H9 (cell line): ENCODE results near the gene COMP. TPM values are rescaled to one million over a fixed set of nuclear protein-coding genes. Genes with fewer than 3 reads are reported as not detected.

Source experiments
- DNase-seq: peaks from one replicate; pipeline ENCODE4 v3.0.0-alpha.2; 2017
- H2AFZ ChIP-seq: one replicate; pipeline ENCODE4 v1.6.1; 2013; ENCODE audit warnings: mild to moderate bottlenecking, low read length, control low read depth, moderate library complexity
- H2AK5ac ChIP-seq: 2 replicates; pipeline ENCODE4 v1.6.1; 2013; ENCODE audit warnings: low read length, control low read depth, mixed read lengths; ENCODE audit not compliant: insufficient read length
- H2BK120ac ChIP-seq: one replicate; pipeline ENCODE4 v1.6.1; 2013; ENCODE audit warnings: low read depth, mild to moderate bottlenecking, low read length, control low read depth, inconsistent platforms; ENCODE audit not compliant: poor library complexity, severe bottlenecking
- H2BK12ac ChIP-seq: 2 replicates; pipeline ENCODE4 v1.6.1; 2013; ENCODE audit warnings: low read length, control low read depth, mixed read lengths, low read depth; ENCODE audit not compliant: insufficient read length
- H2BK15ac ChIP-seq: 2 replicates; pipeline ENCODE4 v1.6.1; 2013; ENCODE audit warnings: low read depth, low read length, control low read depth
- H2BK20ac ChIP-seq: one replicate; pipeline ENCODE4 v1.6.1; 2013; ENCODE audit warnings: low read depth, mild to moderate bottlenecking, low read length, control low read depth, inconsistent platforms; ENCODE audit not compliant: poor library complexity, severe bottlenecking
- H2BK5ac ChIP-seq: 2 replicates; pipeline ENCODE4 v1.6.1; 2013; ENCODE audit warnings: low read length, control low read depth, mixed read lengths; ENCODE audit not compliant: insufficient read length
- H3K14ac ChIP-seq: 2 replicates; pipeline ENCODE4 v1.6.1; 2013; ENCODE audit warnings: low read length, control low read depth; ENCODE audit not compliant: insufficient read depth
- H3K18ac ChIP-seq: 2 replicates; pipeline ENCODE4 v1.6.1; 2013; ENCODE audit warnings: low read depth, mild to moderate bottlenecking, mixed read lengths, low read length, control low read depth; ENCODE audit not compliant: insufficient read length
- H3K23ac ChIP-seq: 2 replicates; pipeline ENCODE4 v1.6.1; 2013; ENCODE audit warnings: low read length, control low read depth, mixed read lengths, low read depth; ENCODE audit not compliant: insufficient read length
- H3K23me2 ChIP-seq: 2 replicates; pipeline ENCODE4 v1.6.1; 2013; ENCODE audit warnings: low read depth, mild to moderate bottlenecking, mixed read lengths, low read length, control low read depth; ENCODE audit not compliant: insufficient read length, poor library complexity, severe bottlenecking
- H3K27ac ChIP-seq: 2 replicates; pipeline ENCODE4 v1.5.1; 2013; ENCODE audit warnings: low read length, control low read depth, mixed read lengths, low read depth; ENCODE audit not compliant: insufficient read length
- H3K27me3 ChIP-seq: 2 replicates; pipeline ENCODE4 v1.6.1; 2013; ENCODE audit warnings: low read length, control low read depth, inconsistent platforms; ENCODE audit not compliant: insufficient read depth
- H3K4ac ChIP-seq: 2 replicates; pipeline ENCODE4 v1.6.1; 2013; ENCODE audit warnings: low read depth, mild to moderate bottlenecking, control low read depth, inconsistent platforms, low read length, moderate library complexity
- H3K4me1 ChIP-seq: 2 replicates; pipeline ENCODE4 v1.6.1; 2013; ENCODE audit warnings: low read length, control low read depth, inconsistent platforms; ENCODE audit not compliant: insufficient read depth
- H3K4me2 ChIP-seq: 2 replicates; pipeline ENCODE4 v1.6.1; 2013; ENCODE audit warnings: low read length, control low read depth, mixed read lengths; ENCODE audit not compliant: insufficient read length, insufficient read depth
- H3K56ac ChIP-seq: 2 replicates; pipeline ENCODE4 v1.6.1; 2013; ENCODE audit warnings: low read depth, mild to moderate bottlenecking, mixed read lengths, low read length, control low read depth; ENCODE audit not compliant: insufficient read length
- H3K79me1 ChIP-seq: 2 replicates; pipeline ENCODE4 v1.6.1; 2013; ENCODE audit warnings: low read depth, mild to moderate bottlenecking, moderate library complexity, low read length, control low read depth, inconsistent platforms; ENCODE audit not compliant: insufficient read depth, poor library complexity, severe bottlenecking
- H3K79me2 ChIP-seq: 2 replicates; pipeline ENCODE4 v1.6.1; 2013; ENCODE audit warnings: low read length, control low read depth, inconsistent platforms; ENCODE audit not compliant: insufficient read depth
- H3K9ac ChIP-seq: 2 replicates; pipeline ENCODE4 v1.6.1; 2013; ENCODE audit warnings: low read length, control low read depth, mixed read lengths; ENCODE audit not compliant: insufficient read length; ENCODE audit errors: extremely low read depth
- H3K9me3 ChIP-seq: one replicate; pipeline ENCODE4 v1.6.1; 2013; ENCODE audit warnings: low read depth, low read length, inconsistent platforms; ENCODE audit not compliant: control insufficient read depth
- H3T11ph ChIP-seq: one replicate; pipeline ENCODE4 v1.6.1; 2013; ENCODE audit warnings: mild to moderate bottlenecking, low read length, control low read depth, inconsistent platforms
- H4K20me1 ChIP-seq: one replicate; pipeline ENCODE4 v1.6.1; 2013; ENCODE audit not compliant: control insufficient read depth, insufficient read length, insufficient read depth
- H4K5ac ChIP-seq: 2 replicates; pipeline ENCODE4 v1.6.1; 2013; ENCODE audit warnings: low read depth, mild to moderate bottlenecking, mixed read lengths, low read length, control low read depth; ENCODE audit not compliant: insufficient read length
- H4K8ac ChIP-seq: replicated peaks from 2 replicates; pipeline ENCODE4 v1.6.1; 2013; ENCODE audit warnings: low read length, control low read depth, mixed read lengths, low read depth; ENCODE audit not compliant: insufficient read length
- H4K91ac ChIP-seq: 2 replicates; pipeline ENCODE4 v1.6.1; 2013; ENCODE audit warnings: low read depth, mild to moderate bottlenecking, moderate library complexity, mixed read lengths, low read length, control low read depth; ENCODE audit not compliant: insufficient read length
- H3K27ac Mint-ChIP-seq, 3 experiments: 2 replicates in 2 of 3; 3 replicates in 1 of 3; pipeline ENCODE4 v1.8.0; 2020 to 2021; ENCODE audit warnings: mixed read lengths in 3 of 3, mild to moderate bottlenecking in 1 of 3, moderate library complexity in 1 of 3
- H3K27me3 Mint-ChIP-seq: 2 replicates; pipeline ENCODE4 v1.8.0; 2021; ENCODE audit warnings: low read depth, mild to moderate bottlenecking, moderate library complexity, mixed read lengths
- H3K36me3 Mint-ChIP-seq, 3 experiments: 2 replicates in 2 of 3; 3 replicates in 1 of 3; pipeline ENCODE4 v1.8.0; 2020 to 2021; ENCODE audit warnings: low read depth in 3 of 3, mixed read lengths in 3 of 3; ENCODE audit not compliant: insufficient read depth in 1 of 3
- H3K4me1 Mint-ChIP-seq, 2 experiments: 2 replicates each; pipeline ENCODE4 v1.8.0; 2020; ENCODE audit warnings: mixed read lengths in 2 of 2
- H3K4me3 Mint-ChIP-seq, 2 experiments: 2 replicates in 1 of 2; 3 replicates in 1 of 2; pipeline ENCODE4 v1.8.0; 2020 to 2021; ENCODE audit warnings: mild to moderate bottlenecking in 2 of 2, mixed read lengths in 2 of 2, moderate library complexity in 1 of 2
- H3K9me3 Mint-ChIP-seq, 2 experiments: 2 replicates in 1 of 2; 3 replicates in 1 of 2; pipeline ENCODE4 v1.8.0; 2020; ENCODE audit warnings: mild to moderate bottlenecking in 2 of 2, mixed read lengths in 2 of 2, moderate library complexity in 1 of 2
- CTCF ChIP-seq: fragments of 200-600 bp; sonication (generic); conservative IDR thresholded peaks from 3 replicates; pipeline ENCODE4 v1.8.0; 2021; ENCODE audit warnings: antibody characterized with exemption, mild to moderate bottlenecking
- WGBS: extraction: QIAGEN DNeasy Blood & Tissue Kit; methylation state at CpG from one replicate; pipeline ENCODE4 v1.1.7; 2013; ENCODE audit warnings: missing lambda C conversion rate, low lambda C conversion rate, mixed read lengths; ENCODE audit not compliant: insufficient read length; ENCODE audit errors: extremely low coverage; 5-methylcytosine and 5-hydroxymethylcytosine counted together
- total RNA-seq: library from RNA; stranded (reverse); gene quantifications from 2 replicates; pipeline ENCODE4 v1.2.1, GENCODE V29; 2021

The COMP gene
- total RNA-seq, 1 experiment from 2014 or later: 0.15 TPM

- H3K4me3 Mint-ChIP-seq: no peak overlapping the region
- Histone ChIP-seq H2BK15ac (no peak overlapping the region), H2BK20ac (no peak overlapping the region), H3K79me1 (no peaks in the 10 kb centered on the region), H3K27ac (no peak overlapping the region), H3K9me3 (no peaks in the 10 kb centered on the region), H3K4me1 (no peaks in the 10 kb centered on the region), H2AFZ (no peak overlapping the region), H3K56ac (no peak overlapping the region), H3K9ac (no peak overlapping the region), H3K4ac (no peak overlapping the region), H3K23ac (no peak overlapping the region), H4K8ac (no peak overlapping the region), H4K20me1 (no peaks in the 10 kb centered on the region), H2BK120ac (no peak overlapping the region), H3K79me2 (no peaks in the 10 kb centered on the region), H4K5ac (no peak overlapping the region), H2BK5ac (no peak overlapping the region), H2BK12ac (no peak overlapping the region), H3K18ac (no peak overlapping the region), H3K27me3 (no peaks in the 10 kb centered on the region), H3K14ac (no peak overlapping the region), H4K91ac (no peak overlapping the region), H3T11ph (no peak overlapping the region), H2AK5ac (no peak overlapping the region), H3K23me2 (no peaks in the 10 kb centered on the region), H3K4me2 (no peak overlapping the region)
- no CpG with 5 or more reads among the region's 1 CpG for WGBS
- peaks cover 2% of the 10 kb centered on the region; the same call in 1 of the 2 replicates for H3K27me3 Mint-ChIP-seq
- DNase-seq: no peak
- no peaks in the 10 kb centered on the region for H3K9me3 Mint-ChIP-seq
- peaks cover 5 to 9% of the 10 kb centered on the region in 2 experiments for H3K4me1 Mint-ChIP-seq
- TF ChIP-seq CTCF: no peak
- peaks cover 0 to 3% (median 0%) of the 10 kb centered on the region in 3 experiments; a peak in 1 of 7 replicates for H3K36me3 Mint-ChIP-seq
- no peak overlapping the region; a peak in 1 of 7 replicates for H3K27ac Mint-ChIP-seq
These were observed 53.2 kb downstream of the COMP start for GRCh38 chr19:18737954-18738351.
